Fibroblast of pulmonary artery (primary cell): Measurements from ENCODE around the gene NUTM1.
A peak's percentile ranks its signal among the peaks of the same experiment; 100 is the strongest.
"Not testable (repeated sequence)": the region's sequence is repeated elsewhere in the genome, so short reads cannot be mapped to it uniquely, and the experiment has no call there.

Experiments
- DNase-seq: peaks from one replicate; pipeline ENCODE4 v3.0.0-alpha.2; 2010; ENCODE audit warnings: low read depth
- H3K4me3 ChIP-seq: replicated peaks from 2 replicates; pipeline ENCODE4 v1.5.1; 2011; ENCODE audit warnings: low read depth, mild to moderate bottlenecking, control low read depth, low read length, moderate library complexity
- CTCF ChIP-seq: IDR thresholded peaks from 2 replicates; pipeline ENCODE4 v1.5.1; 2011; ENCODE audit warnings: mild to moderate bottlenecking, control low read depth, low read length, inconsistent platforms; ENCODE audit errors: missing control alignments

Gene NUTM1

GRCh38 chr15:34336231-34336990, 6.7 kb upstream of the NUTM1 start:
- TF ChIP-seq CTCF = no peak

GRCh38 chr15:34336991-34337556, 6.0 kb upstream of the NUTM1 start:
- TF ChIP-seq CTCF = no peak
- DNase-seq = no peak
- H3K4me3 ChIP-seq = peak overlapping the region; percentile 85

More at GRCh38 chr15:34336231-34336990, 6.7 kb upstream of the NUTM1 start:
- no peak for DNase-seq
- peak overlapping the region; percentile 85 for H3K4me3 ChIP-seq

DNA sequence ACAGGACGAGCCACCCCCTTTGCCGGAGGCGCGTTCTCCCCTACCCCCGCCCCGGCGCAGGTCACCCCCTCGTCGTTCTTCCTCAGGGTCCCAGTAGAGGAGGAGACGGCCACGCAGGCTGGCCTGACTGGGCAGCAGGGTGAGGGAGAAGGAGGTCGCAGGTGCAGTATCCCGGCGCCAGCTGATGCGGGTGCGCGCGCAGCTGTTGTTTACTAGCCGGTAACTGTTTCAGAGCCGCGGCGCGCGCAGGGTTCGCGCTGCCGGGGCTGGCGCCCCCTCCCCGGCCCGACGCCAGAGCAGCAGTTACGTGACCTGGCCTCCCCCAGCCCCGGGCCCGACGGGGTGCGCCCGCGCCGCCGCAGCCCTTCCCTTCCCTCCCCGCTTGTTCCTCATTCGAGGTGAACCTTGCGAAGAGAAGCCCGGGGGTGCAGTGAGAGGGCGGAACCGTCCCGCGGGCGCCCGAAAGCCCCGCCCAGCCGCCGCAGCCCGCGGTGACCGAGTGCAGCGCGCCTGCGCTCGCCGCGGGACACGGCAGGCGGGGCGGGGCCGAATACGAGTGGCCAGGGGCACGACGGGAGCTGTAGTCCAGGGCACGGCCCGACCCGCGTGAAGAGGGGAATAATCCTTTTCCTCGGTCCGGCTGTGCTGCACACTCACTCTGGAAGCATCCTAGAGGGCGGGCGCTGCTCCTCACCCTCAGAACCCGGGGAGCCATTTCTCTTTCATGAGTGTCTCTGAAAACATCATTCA, 5.4 kb upstream of the NUTM1 start, which contains the start of gene SLC12A6:
Gene SLC12A6, minus strand, starts transcription at position 225 of the 750 bp plus-strand sequence. CDS start 1,101 bp downstream, outside the sequence.
- no peak for TF ChIP-seq CTCF
- peak; percentile 89 for DNase-seq
- H3K4me3 ChIP-seq = peak within 1 kb of the TSS; percentile 85

DNA sequence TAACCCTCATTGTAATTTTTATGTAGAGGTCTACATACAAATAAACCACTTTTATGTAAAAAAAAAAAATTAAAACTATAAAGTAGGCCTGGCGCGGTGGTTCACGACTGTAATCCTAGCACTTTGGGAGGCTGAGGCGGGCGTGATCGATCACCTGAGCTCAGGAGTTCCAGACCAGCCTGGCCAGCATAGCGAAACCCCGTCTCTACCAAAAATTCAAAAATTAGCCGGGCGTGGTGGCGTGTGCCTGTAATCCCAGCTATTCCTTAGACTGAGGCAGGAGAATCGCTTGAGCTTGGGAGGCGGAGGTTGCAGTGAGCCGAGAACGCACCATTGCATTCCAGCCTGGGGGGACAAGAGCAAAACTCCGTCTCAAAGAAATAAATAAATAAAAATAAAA, 4.8 kb upstream of the NUTM1 start:
- peak overlapping the region; percentile 85 for H3K4me3 ChIP-seq
- no peak for TF ChIP-seq CTCF

GRCh38 chr15:34339946-34340345, 3.2 kb upstream of the NUTM1 start:
- no peak for DNase-seq
- H3K4me3 ChIP-seq = no peak overlapping the region
- no peak for TF ChIP-seq CTCF

More for the DNA sequence above, 4.8 kb upstream of the NUTM1 start:
- DNase-seq = no peak

DNA sequence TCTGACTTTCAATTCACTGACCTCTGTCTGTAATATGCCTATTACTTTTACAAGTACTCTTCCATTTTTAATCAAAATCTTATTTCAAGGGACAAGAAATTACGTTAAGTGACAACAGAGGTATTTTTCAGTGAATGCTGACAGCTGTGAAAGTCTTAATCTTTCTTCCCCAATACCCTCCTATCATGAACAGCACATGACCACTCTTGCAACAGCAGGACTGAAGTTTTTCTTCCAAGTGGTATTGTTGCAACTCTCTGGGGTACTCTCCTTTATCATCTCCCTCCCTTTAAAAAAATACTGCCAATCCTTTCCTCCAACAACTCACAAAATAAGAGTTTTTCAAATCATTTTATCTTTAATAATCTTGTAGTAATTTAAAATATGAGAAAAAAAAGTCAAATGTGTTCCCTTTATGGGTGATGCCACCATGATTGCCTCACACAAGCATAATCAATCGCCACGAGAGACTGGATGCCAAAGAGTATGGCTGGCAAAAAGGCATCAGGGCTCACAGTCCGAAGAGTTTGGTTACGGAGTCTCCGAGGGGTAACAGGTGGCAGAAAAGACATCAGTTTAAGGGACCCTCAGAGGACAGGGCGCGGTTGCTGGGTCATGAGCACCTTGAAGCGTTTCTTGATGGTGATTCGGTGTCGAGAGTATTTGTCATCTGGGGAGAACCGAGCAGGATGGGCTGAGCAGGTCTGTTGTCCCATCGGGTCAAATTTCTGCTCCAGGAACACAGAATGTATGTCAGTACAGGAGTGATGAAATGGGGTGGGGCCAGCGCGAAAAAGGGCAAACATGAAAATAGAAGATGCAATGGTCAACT, 1.5 kb upstream of the NUTM1 start:
- H3K4me3 ChIP-seq = peak overlapping the region; percentile 98
- DNase-seq = peak; percentile 24
- no peak for TF ChIP-seq CTCF

DNA sequence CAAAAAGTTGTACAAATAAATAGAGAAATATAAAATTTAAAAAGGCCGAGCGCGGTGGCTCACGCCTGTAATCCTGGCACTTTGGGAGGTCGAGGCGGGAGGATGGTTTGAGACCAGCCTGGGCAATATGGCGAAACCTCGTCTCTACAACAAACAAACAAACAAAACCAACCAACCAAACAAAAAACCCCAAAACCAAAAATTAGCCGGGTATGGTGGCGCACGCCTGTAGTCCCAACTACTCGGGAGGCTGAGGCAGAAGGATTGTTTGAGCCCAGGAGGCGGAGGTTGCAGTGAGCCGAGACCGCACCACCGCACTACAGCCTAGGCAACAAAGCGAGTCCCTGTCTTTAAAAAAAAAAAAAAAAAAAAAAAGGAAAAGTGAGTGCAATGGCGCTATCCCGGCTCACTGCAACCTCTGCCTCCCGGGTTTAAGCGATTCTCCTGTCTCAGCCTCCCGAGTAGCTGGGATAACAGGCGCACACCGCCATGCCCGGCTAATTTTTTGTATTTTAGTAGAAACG, 840 bp upstream of the NUTM1 start:
- DNase-seq = not testable (repeated sequence)
- H3K4me3 ChIP-seq = peak overlapping the region; percentile 98
